K562 (cell line): ENCODE results near the gene NME7. TPM values are rescaled to one million over a fixed set of nuclear protein-coding genes. Genes with fewer than 3 reads are reported as not detected.

Experiments
- ATAC-seq: fragments of 200-7000 bp; cut with Tn5 transposase; 3 replicates; pipeline ENCODE4 v1.9.1; 2020; ENCODE audit warnings: moderate library complexity
- BruUV-seq: library from RNA; stranded (reverse); fragments of 400-500 nt; replicated peaks from 2 replicates; lab custom pipeline; 2021; lab: Mats Ljungman, UMichigan
- CTCF ChIA-PET: fragments of 300-600 bp; formaldehyde crosslinking; extraction: SDS; loops from one replicate; lab custom pipeline; 2021; ENCODE audit warnings: low intra/inter-chr PET ratio; lab: Yijun Ruan, JAX
- POLR2A ChIA-PET: fragments of 300-600, 350-650 bp; sonication (Branson Sonifier 250); formaldehyde crosslinking; extraction: SDS; loops from one replicate; lab custom pipeline; 2021; ENCODE audit warnings: antibody characterized with exemption, inconsistent platforms; lab: Yijun Ruan, JAX
- DNase-seq, 4 experiments: peaks; one replicate each; pipeline versions ENCODE4 v3.0.0 to v3.0.0-alpha.2; 2011 to 2018; ENCODE audit warnings: low spot score in 3 of 4, mixed read lengths in 3 of 4; ENCODE audit errors: extremely low read depth in 1 of 4
- FAIRE-seq: peaks from 2 replicates; lab custom pipeline; 2011; peaks lifted over from hg19 to GRCh38; lab: Jason Lieb, UNC
- H2AFZ ChIP-seq: 2 replicates; pipeline ENCODE4 v1.6.0; 2011; ENCODE audit warnings: low read depth, low read length, control low read depth, inconsistent platforms
- H3K27ac ChIP-seq: fragments of 200-600 bp; 3 replicates; pipeline ENCODE4 v1.8.0; 2011; ENCODE audit warnings: low read depth, mild to moderate bottlenecking, control low read depth, inconsistent platforms, low read length, moderate library complexity, mixed read lengths; ENCODE audit errors: extremely low read depth
- H3K27me3 ChIP-seq, 2 experiments: fragments of 300-600 bp in 1 of 2; 2 replicates in 1 of 2; 3 replicates in 1 of 2; pipeline versions ENCODE4 v1.6.0 to v1.8.0; 2011; ENCODE audit warnings: inconsistent platforms in 2 of 2, low read length in 2 of 2, mild to moderate bottlenecking in 1 of 2, mixed read lengths in 1 of 2, moderate library complexity in 1 of 2; ENCODE audit not compliant: control insufficient read depth in 2 of 2, insufficient read depth in 2 of 2
- H3K36me3 ChIP-seq: fragments of 300-600 bp; 3 replicates; pipeline ENCODE4 v1.8.0; 2011; ENCODE audit warnings: mild to moderate bottlenecking, low read length, inconsistent platforms; ENCODE audit not compliant: control insufficient read depth, insufficient read depth
- H3K4me1 ChIP-seq, 2 experiments: fragments of 200-600 bp in 1 of 2; replicated peaks in 1 of 2; 2 replicates in 1 of 2; 3 replicates in 1 of 2; pipeline versions ENCODE4 v1.5.1 to v1.8.0; 2011; ENCODE audit warnings: inconsistent platforms in 2 of 2, low read length in 2 of 2, mild to moderate bottlenecking in 1 of 2, mixed read lengths in 1 of 2, moderate library complexity in 1 of 2; ENCODE audit not compliant: control insufficient read depth in 2 of 2, insufficient read depth in 2 of 2
- H3K4me2 ChIP-seq: 2 replicates; pipeline ENCODE4 v1.6.1; 2011; ENCODE audit warnings: low read length, control low read depth, inconsistent platforms, mixed read lengths; ENCODE audit not compliant: insufficient read depth
- H3K4me3 ChIP-seq: fragments of 200-600 bp; sonication (generic), shearing (Covaris generic); 2 replicates; pipeline ENCODE4 v1.5.1; 2016; ENCODE audit warnings: control low read depth, inconsistent platforms
- H3K79me2 ChIP-seq: fragments of 200-600 bp; 3 replicates; pipeline ENCODE4 v1.8.0; 2011; ENCODE audit warnings: low read length, inconsistent platforms; ENCODE audit not compliant: control insufficient read depth, insufficient read depth
- H3K9ac ChIP-seq, 2 experiments: 2 replicates each; pipeline versions ENCODE4 v1.6.0 to v1.6.1; 2011; ENCODE audit warnings: low read depth in 2 of 2, low read length in 2 of 2, control low read depth in 1 of 2, inconsistent platforms in 1 of 2, mild to moderate bottlenecking in 1 of 2, mixed read lengths in 1 of 2; ENCODE audit not compliant: insufficient read depth in 1 of 2
- H3K9me1 ChIP-seq: one replicate; pipeline ENCODE4 v1.6.0; 2011; ENCODE audit warnings: inconsistent platforms, mild to moderate bottlenecking, low read length, moderate library complexity; ENCODE audit not compliant: control insufficient read depth, insufficient read depth
- H3K9me3 ChIP-seq: replicated peaks from 2 replicates; pipeline ENCODE4 v1.5.1; 2011; ENCODE audit warnings: low read depth, low read length, inconsistent platforms; ENCODE audit not compliant: control insufficient read depth, insufficient read depth
- H4K20me1 ChIP-seq: replicated peaks from 2 replicates; pipeline ENCODE4 v1.6.1; 2011; ENCODE audit warnings: low read length, inconsistent platforms, mixed read lengths; ENCODE audit not compliant: control insufficient read depth, insufficient read depth
- CHCHD3 ChIP-seq: fragments of 250-450 bp; sonication (Bioruptor Pico); IDR thresholded peaks from 2 replicates; pipeline ENCODE4 v2.1.2; 2022; ENCODE audit warnings: mild to moderate bottlenecking
- CTBP1 ChIP-seq: fragments of 450-650 bp; IDR thresholded peaks from 2 replicates; pipeline ENCODE4 v1.6.1; 2016; ENCODE audit warnings: borderline replicate concordance
- EP300 ChIP-seq: IDR thresholded peaks from 2 replicates; pipeline ENCODE4 v1.6.1; 2012; ENCODE audit warnings: low read length, improper control_type of control experiment
- FOXK1 ChIP-seq: sonication (generic); formaldehyde crosslinking; IDR thresholded peaks from 2 replicates; pipeline ENCODE4 v1.8.0; 2022; ENCODE audit warnings: missing genetic modification reagents, mild to moderate bottlenecking, borderline replicate concordance
- GTF2A2 ChIP-seq: IDR thresholded peaks from 2 replicates; pipeline ENCODE4 v1.6.1; 2016; ENCODE audit warnings: mild to moderate bottlenecking, missing genetic modification characterization, missing compliant biosample characterization
- GTF2B ChIP-seq: IDR thresholded peaks from 2 replicates; pipeline ENCODE4 v1.6.1; 2011; ENCODE audit not compliant: insufficient read length; ENCODE audit errors: extremely low read depth
- NR0B1 ChIP-seq: fragments of 450-650 bp; IDR thresholded peaks from one replicate; pipeline ENCODE4 v1.6.1; 2018; ENCODE audit warnings: mild to moderate bottlenecking, moderate library complexity; ENCODE audit not compliant: partially characterized antibody
- PCBP1 ChIP-seq: fragments of 200-400 bp; formaldehyde crosslinking; IDR thresholded peaks from 2 replicates; pipeline ENCODE4 v1.6.1; 2018; ENCODE audit warnings: mild to moderate bottlenecking, low read depth, low read length; ENCODE audit not compliant: poor library complexity, severe bottlenecking
- PTBP1 ChIP-seq: fragments of 200-400 bp; formaldehyde crosslinking; IDR thresholded peaks from 2 replicates; pipeline ENCODE4 v1.6.1; 2017; ENCODE audit warnings: low read depth, low read length
- ZHX1 ChIP-seq: fragments of 150-350 bp; conservative IDR thresholded peaks from 2 replicates; pipeline ENCODE4 v1.6.1; 2014; ENCODE audit warnings: low read length
- ZNF766 ChIP-seq: fragments of 200-800 bp; sonication (Bioruptor generic); conservative IDR thresholded peaks from 2 replicates; pipeline ENCODE4 v1.6.1; 2016; ENCODE audit warnings: missing genetic modification characterization, missing compliant biosample characterization
- WGBS: fragments of 100-300 bp; shearing (Covaris generic); methylation state at CpG from one replicate; pipeline ENCODE4 v1.1.6; 2016; ENCODE audit warnings: low coverage, mixed read lengths; ENCODE audit not compliant: insufficient coverage; ENCODE audit errors: missing lambda C conversion rate; 5-methylcytosine and 5-hydroxymethylcytosine counted together
- in situ Hi-C: fragments of 300-500 bp; cut with MboI; formaldehyde crosslinking; loops from 4 replicates; pipeline ENCODE4 v1.15.0; 2018; ENCODE audit warnings: inconsistent platforms, mixed read lengths
- intact Hi-C: fragments of 100-400 bp; cut with micrococcal nuclease; formaldehyde crosslinking; loops from 2 replicates; pipeline ENCODE4 v1.14.2; 2022
- polyA plus RNA-seq, 8 experiments: library from polyadenylated mRNA; depleted of rRNA in 4 of 8; stranded (reverse) in 5 of 8; unstranded in 3 of 8; fragments of >200 nt; fragmentation: Nextera tagmentation in 2 of 8; fragmentation: Illumina TruSeq in 1 of 8; extraction: Ambion mirVana in 2 of 8; extraction: Trizol in 1 of 8; gene quantifications; 2 replicates each; pipeline versions ENCODE4 v1.2.1 to v1.2.3, GENCODE V29; 2011 to 2014; ENCODE audit warnings: inconsistent platforms in 1 of 8, missing spikeins in 1 of 8
- total RNA-seq, 7 experiments: library from RNA; depleted of rRNA in 6 of 7; stranded (reverse); fragments of >200 nt in 6 of 7; fragmentation: Illumina TruSeq in 2 of 7; extraction: Trizol in 2 of 7; gene quantifications; 2 replicates each; pipeline versions ENCODE4 v1.2.1 to v1.2.3, GENCODE V29; 2011 to 2021; ENCODE audit warnings: low replicate concordance in 1 of 7

NME7 gene
- total and polyA plus RNA-seq, 9 of the 15 experiments (the other 6 are each of a cell fraction or from before 2014, with no cell fraction given) = 7.9 to 43.2 (median 23.9) TPM

- no peak for ATAC-seq
- CTCF ChIA-PET = no interaction called here
- TF ChIP-seq FOXK1 (CRISPR knock-in tag) (no peak), GTF2B (no peak), PTBP1 (no peak), CTBP1 (no peak), EP300 (no peak), PCBP1 (no peak), ZNF766 (CRISPR knock-in tag) (no peak), NR0B1 (no peak), ZHX1 (no peak), GTF2A2 (no peak), CHCHD3 (no peak)
These were observed 62.2 kb downstream of the NME7 start for GRCh38 chr1:169305356-169305755.

More at GRCh38 chr1:169305356-169305755, 62.2 kb downstream of the NME7 start:
- DNase-seq (no peak), FAIRE-seq (no peak)
- H3K4me3 ChIP-seq = no peak overlapping the region
- peaks cover 7% of the 10 kb centered on the region for H3K9me3 ChIP-seq
- H3K9ac ChIP-seq = no peak overlapping the region
- in situ Hi-C loops = no loop called here
- no peaks in the 10 kb centered on the region for H3K27me3 ChIP-seq
- no peak overlapping the region for H3K27ac ChIP-seq
- intact Hi-C loops = no loop called here
- peaks cover 0 to 10% of the 10 kb centered on the region in 2 experiments; a peak in 3 of 5 replicates for H3K4me1 ChIP-seq
- H3K4me2 ChIP-seq = no peak overlapping the region
- 86% methylated on average over 5 of the region's 5 CpGs for WGBS
- BruUV-seq = no TSS peak
- POLR2A ChIA-PET = no interaction called here
- no peaks in the 10 kb centered on the region for H3K79me2 ChIP-seq
- H3K9me1 ChIP-seq = no peaks in the 10 kb centered on the region
- H2AFZ ChIP-seq = no peak overlapping the region
- H4K20me1 ChIP-seq = no peaks in the 10 kb centered on the region
- H3K36me3 ChIP-seq = peaks cover 5% of the 10 kb centered on the region; the same call in 1 of the 3 replicates
